Measurements from ENCODE around the gene TEX53.
A peak's percentile ranks its signal among the peaks of the same experiment; 100 is the strongest.

The TEX53 gene

DNA sequence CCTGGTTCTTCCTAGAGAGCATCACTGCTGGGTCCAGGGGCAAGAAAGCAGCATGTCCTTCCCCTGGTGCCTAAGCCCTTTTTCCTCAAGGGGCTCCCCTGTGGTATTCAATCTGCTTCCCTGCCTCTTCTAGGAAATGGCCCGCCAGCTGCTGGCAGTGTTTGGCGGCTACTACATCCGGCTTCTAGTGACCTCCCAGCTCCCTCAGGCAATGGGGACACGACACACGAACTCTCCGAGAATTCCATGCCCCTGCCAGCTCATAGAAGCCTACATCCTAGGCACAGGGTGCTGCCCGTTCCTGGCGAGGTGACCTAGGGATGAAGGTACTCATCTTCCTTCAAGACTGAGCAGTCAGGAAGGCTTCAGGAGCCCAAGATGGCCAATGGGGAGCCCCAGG is 14.6 kb downstream of the TEX53 start:
- DNase-seq (ENCODE audit: insufficient read length, low spot score) (no peak), FAIRE-seq (no peak)

DNA sequence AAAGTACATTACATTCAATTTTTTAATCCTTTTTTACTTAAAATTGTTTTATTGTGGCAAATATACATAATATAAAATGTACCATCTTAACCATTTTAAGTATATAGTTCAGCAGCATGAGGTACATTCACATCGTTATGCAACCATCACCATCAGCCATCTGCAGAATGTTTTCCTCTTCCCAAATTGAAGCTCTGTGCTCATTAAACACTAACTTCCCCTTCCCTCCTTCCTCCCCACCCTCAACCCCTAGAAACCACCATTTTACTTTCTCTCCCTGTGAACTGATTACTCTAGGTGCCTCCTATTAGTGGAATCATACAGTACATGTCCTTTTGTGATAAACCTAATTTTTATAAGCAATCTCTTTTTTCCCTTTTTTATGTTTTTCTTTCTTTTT is 15.6 kb downstream of the TEX53 start:
- DNase-seq (ENCODE audit: insufficient read length, low spot score) = no peak
- no peak for FAIRE-seq

DNA sequence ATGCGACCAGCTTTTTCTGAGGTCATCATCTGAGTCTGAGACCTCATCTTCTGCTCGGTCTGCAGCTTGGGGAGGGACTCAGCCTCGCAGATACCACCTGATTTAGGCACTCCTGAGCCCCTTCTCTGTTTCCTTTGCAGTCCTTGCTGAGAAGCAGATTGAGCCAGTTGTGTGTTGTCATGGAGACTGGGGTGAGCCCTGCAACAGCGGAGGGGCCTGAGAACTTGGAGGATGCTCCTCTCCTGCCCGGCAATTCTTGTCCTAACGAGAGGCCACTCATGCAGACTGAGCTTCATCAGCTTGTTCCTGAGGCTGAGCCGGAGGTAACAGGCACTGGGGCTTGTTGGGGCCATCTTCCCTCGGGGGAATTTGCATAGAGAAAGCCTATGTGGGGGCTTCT is 19.2 kb downstream of the TEX53 start:
- FAIRE-seq = no peak
- no peak for DNase-seq (ENCODE audit: insufficient read length, low spot score)

DNA sequence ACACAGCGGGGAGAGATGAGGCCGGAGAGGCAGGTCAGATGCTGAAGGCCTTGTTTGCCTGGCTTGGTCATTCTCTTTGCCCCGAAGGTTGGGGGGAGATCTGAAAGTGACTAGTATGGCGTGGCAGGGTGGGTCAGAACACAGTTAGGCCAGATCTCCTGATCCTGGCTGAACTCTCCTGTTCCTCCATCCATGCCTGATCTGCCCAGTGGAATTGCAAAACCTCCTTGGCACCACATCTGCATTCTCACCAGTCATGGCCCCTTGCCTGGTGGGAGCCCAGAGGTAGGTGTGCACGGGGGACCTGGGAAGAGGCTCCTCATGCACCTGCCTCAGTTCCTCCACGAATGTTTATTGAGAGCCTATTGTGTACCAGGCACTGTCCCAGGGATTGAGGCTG is 23.2 kb downstream of the TEX53 start:
- no peak for DNase-seq (ENCODE audit: insufficient read length, low spot score)
- FAIRE-seq = no peak

DNA sequence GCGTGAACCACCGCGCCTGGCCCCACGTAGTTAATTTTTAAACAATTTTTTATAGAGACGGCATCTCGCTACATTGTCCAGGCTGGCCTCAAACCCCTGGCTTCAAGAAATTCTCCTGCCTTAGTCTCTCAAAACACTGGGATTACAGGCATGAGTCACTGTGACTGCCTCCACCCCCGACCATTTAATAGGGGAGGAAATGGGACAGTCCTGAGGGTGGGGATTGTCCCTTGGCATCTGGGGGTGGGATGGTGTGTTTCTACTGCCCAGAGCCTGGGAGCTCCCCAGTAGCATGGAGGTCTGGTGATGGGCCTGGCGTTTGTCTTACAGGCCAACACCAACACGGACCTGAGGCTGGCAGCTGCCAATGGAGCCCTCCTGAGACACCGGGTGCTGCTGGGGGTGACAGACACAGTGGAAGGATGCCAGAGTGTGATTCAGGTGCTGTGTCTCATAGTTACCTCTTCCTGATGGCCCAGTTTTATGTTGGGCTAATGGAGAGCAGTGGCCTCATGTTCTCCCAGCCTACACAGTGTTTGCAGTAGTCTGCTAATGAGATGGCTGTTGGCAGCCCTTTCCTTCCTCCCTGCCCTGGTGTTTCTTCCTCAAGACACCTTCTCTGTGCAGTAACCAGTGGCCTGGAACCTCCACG is 24.0 kb downstream of the TEX53 start:
- FAIRE-seq (no peak), DNase-seq (ENCODE audit: insufficient read length, low spot score) (no peak)

DNA sequence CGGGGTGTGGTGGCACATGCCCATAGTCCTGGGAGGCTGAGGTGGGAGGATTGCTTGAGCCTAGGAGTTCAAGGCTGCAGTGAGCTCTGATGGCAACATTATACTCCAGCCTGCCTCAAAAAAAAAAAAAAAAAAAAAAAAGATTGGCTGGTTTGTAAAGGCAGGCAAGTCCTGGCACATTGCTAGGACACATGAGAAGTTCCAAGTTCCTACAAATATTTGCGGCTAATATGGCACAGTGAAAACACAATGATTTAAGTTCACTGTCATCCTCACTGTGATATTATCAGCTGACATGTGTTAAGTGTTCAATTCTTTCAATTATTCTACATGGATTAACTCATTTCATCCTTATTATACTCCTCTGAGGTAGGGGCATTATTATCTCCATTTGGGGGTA is 26.4 kb downstream of the TEX53 start:
- FAIRE-seq = no peak
- DNase-seq (ENCODE audit: insufficient read length, low spot score) = no peak

DNA sequence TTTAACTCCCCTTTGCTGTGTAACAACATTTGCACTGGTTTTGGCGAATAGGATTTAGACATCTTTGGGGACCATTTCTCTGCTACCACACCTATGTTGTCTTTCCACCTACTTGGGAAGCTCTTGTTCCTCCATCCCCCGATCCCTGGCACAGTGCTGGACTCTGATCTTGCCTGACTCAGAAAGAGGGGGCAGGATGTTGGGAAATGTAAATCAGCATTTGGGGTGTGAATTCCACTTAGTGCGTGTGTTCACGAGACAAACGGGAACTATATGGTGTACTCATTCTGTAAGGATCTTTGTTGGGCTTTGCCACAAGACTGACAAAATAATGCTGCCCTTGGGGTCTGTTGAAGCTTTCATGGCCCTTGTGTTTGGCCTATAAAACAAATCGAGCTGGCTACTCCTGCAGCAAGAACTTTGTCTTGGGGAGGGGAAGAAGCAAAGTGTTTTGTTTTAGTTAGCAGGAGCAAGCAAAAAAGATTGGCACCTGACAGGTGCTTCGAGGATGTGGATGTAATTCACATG is 28.0 kb downstream of the TEX53 start:
- FAIRE-seq = no peak
- no peak for DNase-seq (ENCODE audit: insufficient read length, low spot score)

DNA sequence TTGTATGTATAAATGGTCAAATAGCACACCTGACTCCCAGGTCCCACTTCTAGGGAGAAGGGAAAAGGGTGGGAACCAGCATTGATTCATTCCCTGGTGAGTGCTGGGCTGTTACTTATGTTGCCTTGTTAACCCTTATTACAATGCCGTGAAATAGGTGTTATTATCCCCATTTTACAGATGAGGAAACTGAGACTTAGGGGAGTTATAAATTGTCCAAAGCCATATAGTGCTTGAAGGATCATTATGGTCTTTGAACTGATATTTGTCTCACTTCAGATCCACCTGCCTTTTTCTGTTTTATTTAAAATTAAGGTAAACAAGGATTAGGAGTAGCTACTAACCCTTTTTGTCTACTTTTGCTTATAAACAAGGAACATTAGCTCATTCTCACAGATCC is 30.1 kb downstream of the TEX53 start:
- DNase-seq (ENCODE audit: insufficient read length, low spot score) (no peak), FAIRE-seq (no peak)

DNA sequence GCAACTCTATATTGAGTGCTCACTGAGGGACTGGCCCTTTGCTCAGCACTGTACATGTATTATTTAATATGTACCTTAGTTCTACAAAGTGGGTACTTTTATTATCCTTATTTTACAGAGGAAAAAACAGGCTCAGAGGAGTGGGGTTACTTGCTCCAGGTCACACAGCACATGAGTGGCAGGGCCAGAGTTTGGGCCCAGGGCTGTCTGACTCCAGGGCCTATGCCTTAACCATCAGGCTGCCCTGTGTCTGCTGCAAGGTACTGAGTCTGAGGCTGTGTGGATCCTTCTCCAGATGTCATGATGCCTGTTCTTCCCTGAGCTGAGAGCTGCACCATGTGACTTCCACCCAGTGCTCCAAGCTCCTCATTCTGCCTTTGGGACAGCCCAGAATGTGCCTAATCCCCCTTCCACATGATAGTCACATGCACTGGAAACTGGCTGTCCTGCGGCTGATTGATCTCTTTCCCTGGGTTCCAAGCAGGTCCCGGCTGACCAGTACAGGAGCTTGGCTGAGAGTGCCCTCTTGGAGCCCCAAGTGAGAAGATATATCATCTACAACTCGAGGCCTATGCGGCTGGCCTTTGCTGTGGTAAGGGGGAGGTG is 31.1 kb downstream of the TEX53 start:
- DNase-seq (ENCODE audit: insufficient read length, low spot score) = no peak
- no peak for FAIRE-seq

DNA sequence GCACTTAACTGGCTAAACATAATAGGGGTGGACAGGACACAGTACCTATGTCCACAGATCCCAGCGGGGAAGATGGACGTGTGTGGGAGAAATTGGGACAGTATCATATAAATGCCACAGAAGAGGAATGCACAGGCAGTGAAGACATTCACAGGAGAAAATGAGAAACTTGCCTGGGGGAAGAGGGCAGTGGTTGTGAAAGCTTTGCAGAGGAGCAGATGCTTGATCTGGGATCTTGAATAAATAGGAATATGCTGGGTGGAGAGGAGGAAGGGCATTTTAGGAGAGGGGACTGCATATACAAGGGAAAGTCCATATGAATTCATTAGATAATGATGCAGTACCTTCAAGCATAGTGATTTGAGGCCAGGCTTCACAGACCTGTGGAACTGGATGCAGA is 32.9 kb downstream of the TEX53 start:
- FAIRE-seq = no peak
- DNase-seq (ENCODE audit: insufficient read length, low spot score) = no peak

DNA sequence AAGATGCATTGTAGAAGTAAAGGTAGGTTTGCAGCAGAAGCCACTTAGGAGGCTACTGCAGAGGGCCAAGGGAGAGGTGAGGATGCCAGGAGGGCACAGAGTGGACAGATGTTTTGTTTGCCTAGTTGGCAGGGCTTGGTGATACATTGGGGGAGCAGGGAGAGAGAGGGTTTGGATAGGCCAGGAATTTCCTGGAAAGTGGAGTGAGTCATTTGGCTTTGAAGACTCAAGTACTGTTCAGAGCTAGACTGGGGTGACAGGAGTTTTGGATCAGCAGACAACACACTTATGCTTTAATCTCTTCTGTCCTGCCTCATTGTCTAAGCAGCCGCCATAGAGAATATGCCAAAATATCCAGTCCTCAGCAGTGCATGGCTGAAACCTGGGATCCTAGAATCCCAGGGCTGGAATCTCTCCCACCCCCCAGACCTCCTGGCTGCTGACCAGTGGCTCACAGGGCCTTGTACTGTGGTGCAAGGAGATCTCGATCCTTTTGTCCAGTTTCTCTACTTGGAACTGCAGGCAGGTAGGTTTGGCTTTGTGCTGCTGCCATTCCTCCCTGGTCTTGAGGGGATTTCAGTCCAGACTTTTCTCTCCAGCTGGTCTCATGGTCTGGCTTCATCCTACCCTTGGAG is 35.5 kb downstream of the TEX53 start:
- FAIRE-seq = no peak
- no peak for DNase-seq (ENCODE audit: insufficient read length, low spot score)

DNA sequence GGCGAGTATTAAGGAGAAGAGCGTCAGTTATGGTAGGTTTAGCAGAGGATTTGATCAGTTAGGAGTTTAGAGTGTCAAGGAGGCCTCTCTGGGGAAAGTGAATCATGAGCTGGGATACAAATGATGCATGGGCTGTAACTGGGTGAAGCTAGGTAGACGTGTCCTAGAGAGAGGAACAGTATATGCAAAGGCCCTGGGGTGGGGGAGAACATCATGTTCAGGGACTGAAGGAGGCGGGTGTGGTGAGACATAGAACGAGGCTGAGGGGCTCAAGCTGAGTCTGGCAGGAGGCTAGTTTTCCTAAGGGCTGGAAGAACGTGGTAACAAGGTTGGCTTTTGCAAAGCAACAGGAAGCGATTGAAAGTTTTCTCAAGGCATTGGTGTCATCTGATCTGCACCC is 36.0 kb downstream of the TEX53 start:
- FAIRE-seq = no peak
- DNase-seq (ENCODE audit: insufficient read length, low spot score) = no peak

DNA sequence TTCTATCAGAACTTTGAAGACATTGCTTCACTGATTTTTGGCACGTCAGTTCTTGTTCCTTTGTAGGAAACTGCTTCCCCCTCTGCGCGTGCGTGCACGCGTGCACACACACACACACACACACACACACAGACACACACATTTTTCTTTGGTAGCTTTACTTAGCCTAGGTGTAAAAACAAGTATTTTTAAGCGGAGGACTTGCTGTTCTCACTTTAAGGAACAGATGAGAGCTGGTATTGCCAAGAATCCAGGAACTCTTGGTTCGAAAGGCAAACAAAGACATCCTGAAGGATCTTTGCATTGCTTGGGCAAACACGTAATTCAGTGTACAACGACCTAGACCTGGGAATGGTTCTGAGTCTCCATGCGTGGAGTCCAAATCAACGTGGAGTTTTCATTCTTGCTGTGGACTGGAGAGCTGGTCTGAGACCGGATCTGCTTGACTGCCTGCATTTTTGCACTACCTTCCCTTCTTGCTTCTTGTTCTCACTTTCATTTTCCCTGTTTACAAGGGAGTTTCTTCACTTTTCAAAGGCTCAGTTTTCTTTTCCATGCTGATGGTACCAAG is 38.3 kb downstream of the TEX53 start:
- DNase-seq (ENCODE audit: insufficient read length, low spot score) (no peak), FAIRE-seq (peak; percentile 89)

DNA sequence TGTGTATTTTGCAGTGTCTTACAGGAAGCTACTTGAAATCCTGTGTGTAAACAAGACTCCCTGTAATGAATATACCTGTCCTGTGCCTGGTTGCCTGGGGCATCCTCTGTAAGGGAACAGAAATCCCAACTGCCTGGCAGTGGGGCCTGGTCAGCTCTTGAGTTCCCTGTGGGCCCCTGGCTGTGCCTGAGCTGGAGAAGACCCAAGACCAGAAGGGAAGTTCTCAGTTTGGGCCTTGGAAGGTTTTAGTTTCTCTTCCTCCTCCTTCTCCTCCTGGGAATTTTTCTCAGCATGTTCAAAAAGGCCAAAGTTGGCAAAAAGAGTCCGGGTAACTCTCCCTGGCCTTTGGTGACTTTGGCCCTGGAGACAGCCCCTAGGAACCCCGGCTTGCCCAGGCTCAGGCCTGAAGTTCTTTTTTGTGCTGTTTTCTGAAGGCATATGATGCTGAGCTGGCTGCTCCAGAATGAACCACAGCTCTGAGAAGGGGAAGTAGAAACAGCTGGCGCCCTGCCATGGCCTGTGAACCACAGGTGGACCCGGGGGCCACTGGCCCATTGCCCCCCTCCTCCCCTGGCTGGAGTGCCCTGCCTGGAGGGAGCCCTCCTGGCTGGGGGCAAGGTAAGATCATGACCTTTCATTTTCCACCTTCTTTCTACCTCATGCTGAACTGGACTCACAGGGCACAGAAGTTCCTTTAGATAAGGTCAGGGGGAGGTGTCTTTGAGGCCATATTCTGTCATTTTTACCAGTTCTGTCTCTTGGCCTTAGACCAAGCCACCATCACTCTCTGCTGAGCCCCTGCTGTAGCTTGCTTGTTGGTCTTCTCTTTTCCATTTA is 40.7 kb downstream of the TEX53 start:
- DNase-seq (ENCODE audit: insufficient read length, low spot score) (peak; percentile 26), FAIRE-seq (peak; percentile 80)

DNA sequence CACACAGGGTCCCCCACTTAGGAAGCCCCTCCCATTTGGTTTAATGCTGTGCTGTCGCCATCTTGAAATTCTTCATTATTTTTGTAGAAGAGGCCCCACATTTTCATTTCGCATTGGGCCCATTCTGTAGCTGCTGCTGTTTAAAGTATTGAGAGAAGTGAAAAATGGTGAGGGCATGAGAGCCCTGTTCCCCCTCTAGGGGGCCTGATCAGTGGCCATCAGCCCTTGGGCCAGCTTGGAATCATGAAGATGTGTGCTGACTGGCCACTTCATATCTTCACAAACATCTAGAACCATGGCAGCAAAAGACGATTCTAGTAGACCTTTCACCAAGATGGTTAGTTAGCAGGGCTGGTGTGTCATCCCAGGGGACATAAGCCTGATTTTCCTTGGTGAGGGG is 43.2 kb downstream of the TEX53 start:
- no peak for DNase-seq (ENCODE audit: insufficient read length, low spot score)
- no peak for FAIRE-seq

DNA sequence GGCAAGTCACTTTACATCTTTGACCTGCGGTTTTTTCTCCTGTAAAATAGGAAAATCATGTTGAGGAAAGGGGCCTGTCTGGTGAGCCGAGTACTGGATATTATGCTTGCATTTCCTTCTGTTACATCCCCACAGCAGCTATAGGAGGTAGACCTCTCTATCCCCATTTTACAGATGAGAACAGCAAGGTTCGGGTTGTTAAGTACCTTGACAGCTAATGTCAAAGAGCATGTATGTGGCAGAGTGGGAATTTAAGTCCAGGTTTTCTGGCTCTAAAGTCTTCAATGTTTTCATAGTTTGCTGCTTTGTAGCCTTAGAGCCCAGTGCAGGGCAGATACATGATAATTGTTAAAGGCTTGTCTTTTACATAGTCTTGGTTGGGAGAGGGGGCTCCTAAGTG is 43.7 kb downstream of the TEX53 start:
- no peak for FAIRE-seq
- DNase-seq (ENCODE audit: insufficient read length, low spot score) = no peak

DNA sequence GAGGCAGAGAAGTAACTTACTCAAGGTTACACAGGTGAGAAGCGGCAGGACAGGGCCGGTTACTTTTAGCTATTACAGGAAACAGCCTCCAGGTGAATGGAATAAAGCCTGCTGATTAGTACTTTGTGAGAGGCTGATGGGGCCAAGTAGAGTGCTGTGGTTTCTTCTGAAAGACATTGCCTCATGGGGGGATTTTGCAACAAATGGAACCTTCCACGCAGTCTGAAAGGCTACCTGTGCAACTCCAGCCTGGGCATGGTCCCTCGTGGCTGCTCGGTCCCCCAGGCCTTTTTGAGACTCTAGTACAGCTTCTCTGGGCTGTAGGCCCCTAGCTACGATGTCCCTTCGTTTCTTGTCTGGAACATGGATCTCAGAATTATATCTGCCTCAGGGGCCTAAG is 44.5 kb downstream of the TEX53 start:
- no peak for FAIRE-seq
- no peak for DNase-seq (ENCODE audit: insufficient read length, low spot score)

DNA sequence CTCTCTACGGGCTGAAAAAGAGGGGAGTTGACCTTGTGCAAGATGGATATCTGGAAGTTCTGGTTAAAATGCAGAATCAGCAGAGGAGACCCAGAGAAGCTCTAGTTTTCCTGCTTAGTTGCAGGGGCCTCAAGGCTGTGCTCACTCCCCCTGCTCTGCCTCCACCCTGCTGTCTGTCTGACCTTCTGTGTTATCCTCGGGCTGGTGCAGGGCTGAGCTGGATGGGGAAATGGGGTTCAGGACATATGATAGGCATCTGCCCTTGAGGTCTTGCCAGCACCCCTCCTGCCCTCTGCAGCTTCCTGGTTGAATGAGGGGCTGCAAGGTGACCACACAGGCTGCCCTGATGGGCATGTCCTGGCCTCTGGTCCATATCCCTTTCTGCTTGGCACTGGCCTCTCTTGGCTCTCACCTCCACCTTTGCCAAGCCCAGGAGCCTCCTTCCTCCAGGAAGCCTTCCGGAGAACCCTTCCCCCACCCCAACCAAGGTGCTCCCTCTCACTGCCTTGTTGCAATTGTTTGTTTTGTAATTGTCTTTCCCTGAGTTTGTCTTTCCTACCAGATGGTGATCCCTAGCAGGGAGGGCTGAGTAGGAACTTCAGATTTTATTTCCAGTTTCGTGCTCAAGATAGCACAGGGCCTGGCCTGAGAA is 45.2 kb downstream of the TEX53 start:
- FAIRE-seq (peak; percentile 49), DNase-seq (ENCODE audit: insufficient read length, low spot score) (no peak)

DNA sequence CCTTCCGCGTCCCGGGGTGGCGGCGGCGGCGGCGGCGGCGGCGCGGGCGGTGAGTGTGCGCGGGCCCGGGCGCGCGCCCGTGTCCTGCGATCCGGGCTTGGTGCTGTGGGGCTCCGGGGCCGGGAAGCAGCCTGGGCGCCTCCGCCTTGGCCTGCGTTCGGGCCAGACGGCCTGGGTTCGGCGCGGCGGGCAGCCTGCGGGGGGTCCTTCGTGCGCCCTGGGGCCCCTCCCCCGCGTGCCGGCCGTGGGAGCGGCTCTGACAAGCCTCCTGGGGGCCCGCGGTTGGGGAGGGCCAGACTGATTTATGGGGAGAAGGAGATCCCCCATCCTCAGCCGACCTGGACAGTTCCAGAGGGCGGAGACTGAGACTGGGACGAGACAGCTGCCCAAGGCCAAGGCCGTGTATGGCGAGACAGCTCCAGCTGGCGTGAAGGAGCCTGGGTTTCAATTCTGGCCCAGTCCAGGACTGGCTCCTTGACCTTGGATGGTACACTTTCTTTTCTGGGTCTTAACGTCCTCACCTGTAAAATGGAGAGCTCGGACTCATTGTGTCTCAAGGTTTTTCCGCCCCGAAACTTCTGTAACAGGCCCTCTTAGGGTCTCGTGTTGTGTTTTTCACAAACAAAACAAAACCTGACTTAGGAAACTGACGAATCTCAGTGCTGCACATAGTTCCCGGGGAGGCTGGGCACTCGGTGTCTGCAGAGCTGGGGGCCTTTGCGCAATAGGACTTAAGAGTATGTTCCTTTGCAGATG is 45.9 kb downstream of the TEX53 start:
- peak; percentile 29 for DNase-seq (ENCODE audit: insufficient read length, low spot score)
- peak; percentile 75 for FAIRE-seq

DNA sequence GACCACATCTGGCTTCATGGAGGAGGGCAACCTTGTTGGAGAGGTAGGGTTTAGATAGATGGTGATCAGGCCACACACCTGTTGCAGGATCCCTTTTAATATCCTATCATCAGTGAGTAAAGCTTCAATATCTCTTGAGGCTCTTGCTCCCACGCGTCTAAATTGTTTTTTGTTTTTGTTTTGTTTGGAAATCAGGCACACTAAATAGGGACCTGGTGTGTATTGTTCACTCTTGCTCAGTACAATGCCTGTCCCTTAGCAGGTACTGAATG is 49.1 kb downstream of the TEX53 start:
- DNase-seq (ENCODE audit: insufficient read length, low spot score) = no peak
- FAIRE-seq = no peak
